OCI-LY3 (cell line): ENCODE measurements around the gene KCNS3.

Experiments
- H2AFZ ChIP-seq: fragments of 200-600, 300-600 bp; shearing (Covaris generic); 2 replicates; pipeline ENCODE4 v1.6.0; 2014; ENCODE audit warnings: antibody characterized with exemption, low read depth, low read length
- H3K27ac ChIP-seq: fragments of 200-600, 300-600 bp; sonication (generic); 2 replicates; pipeline ENCODE4 v1.5.1; 2014; ENCODE audit warnings: mild to moderate bottlenecking, low read length, moderate library complexity, mixed read lengths
- H3K27me3 ChIP-seq: fragments of 200-600, 300-600 bp; sonication (generic); 2 replicates; pipeline ENCODE4 v1.6.1; 2014; ENCODE audit warnings: low read depth, low read length, mixed read lengths
- H3K36me3 ChIP-seq: fragments of 200-600, 300-600 bp; sonication (generic); replicated peaks from 2 replicates; pipeline ENCODE3; 2014; ENCODE audit warnings: low read depth, low read length, mixed read lengths
- H3K4me1 ChIP-seq: fragments of 300-600, 200-600 bp; sonication (generic); 2 replicates; pipeline ENCODE4 v1.6.1; 2014; ENCODE audit warnings: low read length, mixed read lengths
- H3K4me2 ChIP-seq: fragments of 200-600, 300-600 bp; sonication (generic); 2 replicates; pipeline ENCODE4 v1.6.1; 2014; ENCODE audit warnings: low read length, mixed read lengths
- H3K4me3 ChIP-seq: fragments of 300-600, 200-600 bp; sonication (generic); 2 replicates; pipeline ENCODE4 v1.5.1; 2014; ENCODE audit warnings: antibody characterized with exemption, mild to moderate bottlenecking, low read length, moderate library complexity
- H3K79me2 ChIP-seq: fragments of 300-600, 200-600 bp; shearing (Covaris generic); 2 replicates; pipeline ENCODE4 v1.6.1; 2014; ENCODE audit warnings: mild to moderate bottlenecking, low read length, mixed read lengths
- H3K9ac ChIP-seq: fragments of 300-600, 200-600 bp; shearing (Covaris generic); 2 replicates; pipeline ENCODE4 v1.6.0; 2014; ENCODE audit warnings: mild to moderate bottlenecking, low read length, moderate library complexity
- H3K9me3 ChIP-seq: fragments of 200-600, 300-600 bp; shearing (Covaris generic); 2 replicates; pipeline ENCODE4 v1.6.1; 2014; ENCODE audit warnings: low read length, mixed read lengths; ENCODE audit not compliant: insufficient read depth
- H4K20me1 ChIP-seq: fragments of 200-600, 300-600 bp; sonication (generic); 2 replicates; pipeline ENCODE4 v1.6.1; 2016; ENCODE audit warnings: low read length, mixed read lengths; ENCODE audit not compliant: insufficient read depth
- CTCF ChIP-seq: fragments of 200-600, 300-600 bp; sonication (generic); IDR thresholded peaks from 2 replicates; pipeline ENCODE4 v1.5.1; 2014; ENCODE audit warnings: antibody characterized with exemption, low read length, low read depth
- EZH2phosphoT487 ChIP-seq: fragments of 200-600 bp; shearing (Covaris generic); IDR thresholded peaks from 2 replicates; pipeline ENCODE4 v1.6.1; 2018; ENCODE audit warnings: antibody characterized with exemption, mixed run types, low read depth

The KCNS3 gene

DNA sequence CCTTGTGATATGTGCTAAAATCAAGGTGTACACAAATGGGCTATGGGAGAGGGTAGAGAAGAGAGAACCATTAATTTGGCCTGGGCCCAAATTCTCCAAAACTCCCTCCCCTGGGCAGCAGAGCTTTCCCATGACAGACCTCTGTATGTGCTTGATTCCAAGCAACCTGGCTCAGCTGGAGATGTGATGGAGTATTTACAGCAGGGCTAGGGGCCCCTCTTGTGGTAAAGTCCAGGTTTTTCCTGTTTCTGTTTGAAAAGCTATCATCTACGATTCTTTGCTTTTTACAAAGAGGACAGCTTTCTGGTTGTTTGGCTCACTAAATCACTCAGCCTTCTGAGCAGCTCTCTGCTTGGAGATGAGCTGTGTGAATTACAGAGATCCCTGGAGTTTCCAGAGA, 40.3 kb downstream of the KCNS3 start:
- Histone ChIP-seq H3K27me3 (peaks cover under 1% of the 10 kb centered on the region; the same call in 1 of the 2 replicates), H3K4me3 (no peak overlapping the region), H3K4me2 (no peak overlapping the region), H3K36me3 (no peaks in the 10 kb centered on the region), H4K20me1 (no peaks in the 10 kb centered on the region), H3K9me3 (no peaks in the 10 kb centered on the region), H2AFZ (no peak overlapping the region), H3K79me2 (no peaks in the 10 kb centered on the region), H3K9ac (no peak overlapping the region), H3K27ac (no peak overlapping the region), H3K4me1 (no peaks in the 10 kb centered on the region)
- TF ChIP-seq CTCF: peak; percentile 10; the same call in 1 of the 2 replicates
- no peak for TF ChIP-seq EZH2phosphoT487

DNA sequence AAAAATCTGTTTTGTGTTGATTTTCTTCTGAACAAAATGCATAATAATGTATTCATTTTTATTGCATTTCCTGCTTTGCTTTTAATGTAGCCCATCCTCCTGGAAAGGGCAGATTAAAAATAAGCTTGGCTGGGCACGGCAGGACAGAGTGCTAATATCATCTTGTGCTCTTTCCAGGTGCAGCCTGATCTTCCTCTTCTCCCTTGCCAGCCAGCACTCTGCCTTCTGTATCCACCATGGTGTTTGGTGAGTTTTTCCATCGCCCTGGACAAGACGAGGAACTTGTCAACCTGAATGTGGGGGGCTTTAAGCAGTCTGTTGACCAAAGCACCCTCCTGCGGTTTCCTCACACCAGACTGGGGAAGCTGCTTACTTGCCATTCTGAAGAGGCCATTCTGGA, 52.3 kb downstream of the KCNS3 start:
- no peak for TF ChIP-seq EZH2phosphoT487
- no peak for TF ChIP-seq CTCF
- Histone ChIP-seq H3K27ac (no peak overlapping the region), H2AFZ (no peak overlapping the region), H3K4me1 (no peaks in the 10 kb centered on the region), H3K9me3 (no peaks in the 10 kb centered on the region), H3K36me3 (no peaks in the 10 kb centered on the region), H3K79me2 (no peaks in the 10 kb centered on the region), H3K4me3 (no peak overlapping the region), H4K20me1 (no peaks in the 10 kb centered on the region), H3K4me2 (no peak overlapping the region), H3K27me3 (no peaks in the 10 kb centered on the region; the same call in 1 of the 2 replicates), H3K9ac (no peak overlapping the region)

GRCh38 chr2:17933256-17933655, 54.8 kb downstream of the KCNS3 start:
- Histone ChIP-seq H4K20me1 (no peaks in the 10 kb centered on the region), H3K36me3 (no peaks in the 10 kb centered on the region), H2AFZ (no peak overlapping the region), H3K4me2 (no peak overlapping the region), H3K79me2 (no peaks in the 10 kb centered on the region), H3K9me3 (peaks cover 4% of the 10 kb centered on the region; the same call in 1 of the 2 replicates), H3K4me1 (no peaks in the 10 kb centered on the region), H3K9ac (no peak overlapping the region), H3K27ac (no peak overlapping the region), H3K4me3 (no peak overlapping the region), H3K27me3 (no peaks in the 10 kb centered on the region; the same call in 1 of the 2 replicates)
- no peak for TF ChIP-seq EZH2phosphoT487
- no peak for TF ChIP-seq CTCF

DNA sequence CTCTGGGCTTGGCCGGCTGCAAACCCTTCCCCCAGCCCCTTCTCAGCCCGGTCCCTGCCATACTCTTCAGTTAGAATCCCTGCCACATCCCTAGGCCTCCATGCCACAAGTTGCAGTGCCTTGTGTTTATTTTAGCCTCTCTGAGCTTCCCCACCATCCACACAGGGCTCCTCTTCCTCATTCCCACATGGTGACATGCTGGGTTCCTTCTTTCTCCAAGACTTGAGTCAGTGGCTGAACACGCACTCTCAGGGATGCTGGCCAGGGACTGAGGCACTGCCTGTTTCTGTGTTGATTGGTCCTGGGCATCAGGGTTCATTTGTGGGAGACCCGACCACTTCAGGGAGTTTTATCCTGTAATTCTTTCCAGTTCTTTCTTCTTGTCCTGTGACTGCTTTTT, 56.3 kb downstream of the KCNS3 start:
- no peaks in the 10 kb centered on the region for H4K20me1 ChIP-seq
- no peak overlapping the region for H3K4me2 ChIP-seq
- no peaks in the 10 kb centered on the region for H3K4me1 ChIP-seq
- H3K27me3 ChIP-seq: no peaks in the 10 kb centered on the region; the same call in 1 of the 2 replicates
- no peak overlapping the region for H2AFZ ChIP-seq
- no peak overlapping the region for H3K9ac ChIP-seq
- TF ChIP-seq EZH2phosphoT487 (no peak), CTCF (no peak)
- H3K27ac ChIP-seq: no peak overlapping the region
- H3K79me2 ChIP-seq: no peaks in the 10 kb centered on the region
- no peaks in the 10 kb centered on the region for H3K36me3 ChIP-seq
- H3K4me3 ChIP-seq: no peak overlapping the region
- H3K9me3 ChIP-seq: peaks cover 6% of the 10 kb centered on the region; the same call in 1 of the 2 replicates
